Fibroblast of skin of left quadriceps (primary cell): ENCODE data around the gene TSHZ1.

Experiments
- DNase-seq, 2 experiments: peaks; one replicate each; pipeline ENCODE4 v3.0.0-alpha.2; 2013; ENCODE audit warnings: low read depth in 2 of 2

TSHZ1 gene

GRCh38 chr18:75210274-75211001 is at the start of gene TSHZ1:
Gene TSHZ1 (plus strand): TSS chr18:75210797. CDS start chr18:75211877, 1,080 bp downstream.
- peak; percentile 69 to 70 for DNase-seq

- DNase-seq: no peak
These were observed 49.2 kb upstream of the TSHZ1 start for GRCh38 chr18:75161256-75162028.

- DNase-seq: no peak
These were observed 48.1 kb upstream of the TSHZ1 start for GRCh38 chr18:75162467-75162866.

GRCh38 chr18:75162978-75163377 is 47.6 kb upstream of the TSHZ1 start:
- no peak for DNase-seq

GRCh38 chr18:75163736-75164135 is 46.9 kb upstream of the TSHZ1 start:
- no peak for DNase-seq

GRCh38 chr18:75164479-75164878 is 46.1 kb upstream of the TSHZ1 start:
- DNase-seq: no peak

- no peak for DNase-seq
These were observed 44.7 kb upstream of the TSHZ1 start for GRCh38 chr18:75165926-75166325.

GRCh38 chr18:75167137-75167536 is 43.5 kb upstream of the TSHZ1 start:
- DNase-seq: no peak

GRCh38 chr18:75167759-75168618 is 42.6 kb upstream of the TSHZ1 start:
- DNase-seq: no peak

- DNase-seq: no peak
These were observed 42.0 kb upstream of the TSHZ1 start for GRCh38 chr18:75168619-75169018.

- no peak for DNase-seq
These were observed 41.2 kb upstream of the TSHZ1 start for GRCh38 chr18:75169411-75169810.

- DNase-seq: no peak
These were observed 40.4 kb upstream of the TSHZ1 start for GRCh38 chr18:75170022-75170789.

- no peak for DNase-seq
These were observed 39.7 kb upstream of the TSHZ1 start for GRCh38 chr18:75170916-75171315.

- no peak for DNase-seq
These were observed 38.1 kb upstream of the TSHZ1 start for GRCh38 chr18:75172299-75173124.

- DNase-seq: no peak
These were observed 37.5 kb upstream of the TSHZ1 start for GRCh38 chr18:75173125-75173432.

GRCh38 chr18:75173738-75174137 is 36.9 kb upstream of the TSHZ1 start:
- no peak for DNase-seq

GRCh38 chr18:75176849-75177248 is 33.7 kb upstream of the TSHZ1 start:
- no peak for DNase-seq

- no peak for DNase-seq
These were observed 32.2 kb upstream of the TSHZ1 start for GRCh38 chr18:75178376-75178775.

GRCh38 chr18:75179819-75180600 is 30.6 kb upstream of the TSHZ1 start:
- no peak for DNase-seq

GRCh38 chr18:75183524-75183923 is 27.1 kb upstream of the TSHZ1 start:
- DNase-seq: no peak
